Esophagus squamous epithelium (tissue), 4 donors: ENCODE data around the gene PTPRN2.

Experiments used
- CTCF ChIP-seq, 6 experiments: fragments of 450-650 bp in 4 of 6; fragments of 200-600 bp in 2 of 6; sonication (generic) in 2 of 6; IDR thresholded peaks; one replicate each; pipeline ENCODE4 v1.5.1; 2016 to 2019; ENCODE audit warnings: antibody characterized with exemption in 6 of 6, mild to moderate bottlenecking in 4 of 6, moderate library complexity in 4 of 6
- POLR2A ChIP-seq, 4 donors: fragments of 450-650 bp; IDR thresholded peaks; one replicate each; pipeline ENCODE4 v1.6.1; 2017; ENCODE audit warnings: antibody characterized with exemption in 4 of 4, mild to moderate bottlenecking in 4 of 4, moderate library complexity in 3 of 4

GRCh38 chr7:157844611-157845010 is 743.0 kb downstream of the PTPRN2 start:
- no peak for TF ChIP-seq POLR2A (IDR thresholded peaks at IDR 0.05)
- no peak for TF ChIP-seq CTCF (IDR thresholded peaks at IDR 0.05)
